CD4-positive, alpha-beta T cell treated with Interleukin-10 for 1 hour (primary cell): Measurements from ENCODE around the gene CAMTA1.
"Not testable (repeated sequence)": the region's sequence is repeated elsewhere in the genome, so short reads cannot be mapped to it uniquely, and the experiment has no call there.

ENCODE experiments used
- DNase-seq: peaks from one replicate; pipeline ENCODE4 v3.0.0-alpha.2; 2020

CAMTA1 gene, protein sequence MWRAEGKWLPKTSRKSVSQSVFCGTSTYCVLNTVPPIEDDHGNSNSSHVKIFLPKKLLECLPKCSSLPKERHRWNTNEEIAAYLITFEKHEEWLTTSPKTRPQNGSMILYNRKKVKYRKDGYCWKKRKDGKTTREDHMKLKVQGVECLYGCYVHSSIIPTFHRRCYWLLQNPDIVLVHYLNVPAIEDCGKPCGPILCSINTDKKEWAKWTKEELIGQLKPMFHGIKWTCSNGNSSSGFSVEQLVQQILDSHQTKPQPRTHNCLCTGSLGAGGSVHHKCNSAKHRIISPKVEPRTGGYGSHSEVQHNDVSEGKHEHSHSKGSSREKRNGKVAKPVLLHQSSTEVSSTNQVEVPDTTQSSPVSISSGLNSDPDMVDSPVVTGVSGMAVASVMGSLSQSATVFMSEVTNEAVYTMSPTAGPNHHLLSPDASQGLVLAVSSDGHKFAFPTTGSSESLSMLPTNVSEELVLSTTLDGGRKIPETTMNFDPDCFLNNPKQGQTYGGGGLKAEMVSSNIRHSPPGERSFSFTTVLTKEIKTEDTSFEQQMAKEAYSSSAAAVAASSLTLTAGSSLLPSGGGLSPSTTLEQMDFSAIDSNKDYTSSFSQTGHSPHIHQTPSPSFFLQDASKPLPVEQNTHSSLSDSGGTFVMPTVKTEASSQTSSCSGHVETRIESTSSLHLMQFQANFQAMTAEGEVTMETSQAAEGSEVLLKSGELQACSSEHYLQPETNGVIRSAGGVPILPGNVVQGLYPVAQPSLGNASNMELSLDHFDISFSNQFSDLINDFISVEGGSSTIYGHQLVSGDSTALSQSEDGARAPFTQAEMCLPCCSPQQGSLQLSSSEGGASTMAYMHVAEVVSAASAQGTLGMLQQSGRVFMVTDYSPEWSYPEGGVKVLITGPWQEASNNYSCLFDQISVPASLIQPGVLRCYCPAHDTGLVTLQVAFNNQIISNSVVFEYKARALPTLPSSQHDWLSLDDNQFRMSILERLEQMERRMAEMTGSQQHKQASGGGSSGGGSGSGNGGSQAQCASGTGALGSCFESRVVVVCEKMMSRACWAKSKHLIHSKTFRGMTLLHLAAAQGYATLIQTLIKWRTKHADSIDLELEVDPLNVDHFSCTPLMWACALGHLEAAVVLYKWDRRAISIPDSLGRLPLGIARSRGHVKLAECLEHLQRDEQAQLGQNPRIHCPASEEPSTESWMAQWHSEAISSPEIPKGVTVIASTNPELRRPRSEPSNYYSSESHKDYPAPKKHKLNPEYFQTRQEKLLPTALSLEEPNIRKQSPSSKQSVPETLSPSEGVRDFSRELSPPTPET (N-terminal part only)

DNA sequence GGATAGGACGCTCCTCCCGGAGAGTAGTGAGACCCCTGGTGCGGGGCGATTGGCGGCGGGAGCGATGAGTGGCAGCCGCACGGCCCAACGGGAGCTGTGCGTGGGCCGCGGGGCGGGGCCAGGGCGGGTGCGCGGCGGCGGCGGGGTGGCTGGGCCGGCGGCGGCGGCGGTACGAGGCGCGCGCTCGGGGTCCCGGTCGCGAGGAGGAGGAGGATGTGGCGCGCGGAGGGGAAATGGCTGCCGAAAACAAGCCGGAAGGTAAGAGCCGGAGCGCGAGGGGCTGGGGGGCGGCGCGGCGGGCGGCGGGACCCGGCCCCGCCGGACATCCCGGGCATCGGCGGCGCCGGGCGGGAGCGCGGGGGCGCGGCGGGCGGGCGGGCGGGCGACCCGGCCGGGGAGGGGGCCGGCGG lies at the start of gene CAMTA1:
Gene CAMTA1 (plus strand): TSS at position 137 of the 410 bp plus-strand sequence. CDS start 77 bp downstream, at position 214.
- DNase-seq = no peak

GRCh38 chr1:6738987-6739676 lies 46.1 kb upstream of the CAMTA1 start:
- DNase-seq = no peak

DNA sequence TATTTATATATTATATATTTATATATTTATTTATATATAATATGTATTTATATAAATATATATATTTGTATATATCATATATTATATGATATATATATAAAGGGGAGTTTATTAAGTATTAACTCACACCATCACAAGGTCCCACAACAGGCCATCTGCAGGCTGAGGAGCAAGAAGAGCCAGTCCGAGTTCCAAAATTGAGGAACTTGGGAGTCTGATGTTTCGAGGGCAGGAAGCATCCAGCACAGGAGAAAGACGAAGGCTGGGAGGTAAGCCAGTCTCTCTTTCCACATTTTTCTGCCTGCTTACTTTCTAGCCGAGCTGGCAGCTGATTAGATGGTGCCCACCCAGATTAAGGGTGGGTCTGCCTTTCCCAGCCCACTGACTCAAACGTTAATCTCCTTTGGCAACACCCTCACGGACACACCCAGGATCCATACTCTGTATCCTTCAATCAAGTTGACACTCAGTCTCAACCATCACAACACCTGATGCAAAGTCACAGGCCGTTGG lies 42.5 kb upstream of the CAMTA1 start:
- DNase-seq = not testable (repeated sequence)

- no peak for DNase-seq
Observed at GRCh38 chr1:6743189-6744101, 41.8 kb upstream of the CAMTA1 start.

DNA sequence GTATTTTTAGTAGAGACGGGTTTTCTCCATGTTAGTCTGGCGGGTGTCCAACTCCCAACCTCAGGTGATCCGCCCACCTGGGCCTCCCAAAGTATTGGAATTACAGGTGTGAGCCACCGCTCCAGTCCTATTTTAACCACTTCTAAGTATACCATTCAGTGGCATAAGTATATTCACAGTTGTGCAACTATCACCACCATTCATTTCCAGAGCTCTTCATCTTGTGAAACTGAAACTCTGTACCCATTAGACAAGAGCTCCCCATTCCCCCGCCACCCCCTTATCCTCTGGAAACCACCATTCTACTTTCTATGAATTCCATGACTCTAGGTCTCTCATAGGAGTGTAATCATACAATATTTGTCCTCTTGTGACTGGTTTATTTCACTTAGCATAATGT lies 40.2 kb upstream of the CAMTA1 start:
- no peak for DNase-seq

DNA sequence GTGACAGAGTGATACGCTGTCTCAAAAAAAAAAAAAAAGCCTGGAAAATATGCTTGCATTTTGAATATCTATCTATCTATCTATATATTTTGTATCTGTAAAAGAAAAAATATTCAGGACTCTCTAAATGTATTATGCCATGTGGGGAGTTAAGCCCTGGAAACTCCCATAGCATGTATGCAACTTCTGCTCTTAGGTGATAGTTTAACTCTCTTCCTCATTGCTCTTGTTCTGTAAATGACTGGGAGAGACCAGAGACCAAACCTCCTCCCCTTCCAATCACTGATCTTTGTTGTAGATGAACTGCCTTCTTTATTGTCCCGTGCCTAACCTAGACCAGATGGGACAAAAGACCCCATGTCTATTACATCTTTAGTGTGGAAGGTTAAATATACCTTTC lies 37.6 kb upstream of the CAMTA1 start:
- no peak for DNase-seq

- no peak for DNase-seq
Observed at GRCh38 chr1:6750490-6750889, 34.8 kb upstream of the CAMTA1 start.

- DNase-seq = no peak
Observed at GRCh38 chr1:6753320-6754140, 31.7 kb upstream of the CAMTA1 start.

DNA sequence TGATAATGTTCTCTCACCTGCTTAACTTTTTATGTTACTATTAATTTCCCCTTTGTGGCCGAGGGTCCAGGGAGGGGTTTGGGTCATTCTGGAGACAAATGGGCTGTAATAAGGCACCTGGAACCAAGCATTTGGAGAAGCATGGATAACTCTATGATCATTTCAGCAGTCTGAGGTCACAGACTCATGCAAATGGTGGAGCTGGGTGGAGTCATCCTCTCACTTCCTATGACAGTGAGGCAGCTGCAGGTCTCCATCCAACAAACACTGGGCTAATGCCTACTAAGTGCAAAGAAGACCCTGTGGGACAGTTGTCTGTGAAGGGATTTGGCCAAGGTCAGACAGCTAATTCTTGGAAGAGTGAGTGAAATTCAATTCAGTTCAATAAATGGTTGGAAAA lies 28.8 kb upstream of the CAMTA1 start:
- DNase-seq = no peak

DNA sequence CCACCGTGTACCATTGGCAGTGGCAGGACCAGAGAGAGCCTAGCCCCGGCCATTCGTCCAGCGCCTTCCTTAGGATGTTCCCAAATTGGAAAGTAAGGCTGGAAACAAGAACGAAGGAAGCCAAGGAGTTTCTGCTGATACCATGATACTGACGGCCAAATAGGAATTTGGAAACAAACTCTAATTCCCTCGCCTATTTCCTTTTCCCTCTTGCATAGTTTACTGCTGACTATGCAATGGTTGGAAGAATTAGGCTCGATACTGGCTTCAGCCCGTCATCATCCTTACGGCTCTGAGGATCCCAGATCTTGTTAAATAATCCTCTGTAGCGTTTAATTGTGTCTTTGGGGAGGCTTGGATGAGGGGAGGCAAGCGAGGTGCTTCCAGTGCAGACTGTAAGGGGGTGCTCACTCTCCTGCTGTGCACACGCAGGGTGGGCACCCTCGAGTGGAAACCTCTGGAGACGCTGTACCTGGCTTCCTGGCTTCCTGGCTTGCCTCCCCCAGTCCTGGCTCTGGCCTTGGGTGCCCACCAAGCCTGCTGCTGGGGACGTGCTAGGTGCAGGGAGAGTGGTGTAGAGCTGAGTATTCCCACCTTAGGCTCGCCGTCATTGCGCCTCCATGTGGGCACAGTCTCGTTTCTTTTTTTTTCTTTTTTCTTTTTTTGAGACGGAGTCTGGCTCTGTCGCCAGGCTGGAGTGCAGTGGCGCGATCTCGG lies 27.4 kb upstream of the CAMTA1 start:
- no peak for DNase-seq

GRCh38 chr1:6761196-6761737 lies 24.0 kb upstream of the CAMTA1 start:
- DNase-seq = no peak

DNA sequence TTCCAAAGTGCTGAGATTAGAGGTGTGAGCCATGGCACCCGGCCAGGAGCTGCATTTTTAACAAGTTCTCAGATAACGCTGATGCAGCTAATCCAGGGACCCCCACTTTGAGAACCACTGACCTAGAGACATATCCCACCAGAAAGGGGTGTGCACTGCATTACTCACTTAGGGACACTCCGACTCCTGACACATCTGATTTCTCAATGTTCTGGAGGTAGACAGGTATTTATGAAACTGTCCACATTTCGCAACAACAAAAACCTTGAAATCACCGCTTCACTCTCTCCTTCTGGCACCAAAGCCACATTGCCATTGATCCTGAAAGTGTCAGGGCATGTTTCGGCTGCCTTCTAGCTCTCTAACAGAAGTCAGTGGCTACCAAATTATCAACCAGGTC lies 23.2 kb upstream of the CAMTA1 start:
- no peak for DNase-seq

DNA sequence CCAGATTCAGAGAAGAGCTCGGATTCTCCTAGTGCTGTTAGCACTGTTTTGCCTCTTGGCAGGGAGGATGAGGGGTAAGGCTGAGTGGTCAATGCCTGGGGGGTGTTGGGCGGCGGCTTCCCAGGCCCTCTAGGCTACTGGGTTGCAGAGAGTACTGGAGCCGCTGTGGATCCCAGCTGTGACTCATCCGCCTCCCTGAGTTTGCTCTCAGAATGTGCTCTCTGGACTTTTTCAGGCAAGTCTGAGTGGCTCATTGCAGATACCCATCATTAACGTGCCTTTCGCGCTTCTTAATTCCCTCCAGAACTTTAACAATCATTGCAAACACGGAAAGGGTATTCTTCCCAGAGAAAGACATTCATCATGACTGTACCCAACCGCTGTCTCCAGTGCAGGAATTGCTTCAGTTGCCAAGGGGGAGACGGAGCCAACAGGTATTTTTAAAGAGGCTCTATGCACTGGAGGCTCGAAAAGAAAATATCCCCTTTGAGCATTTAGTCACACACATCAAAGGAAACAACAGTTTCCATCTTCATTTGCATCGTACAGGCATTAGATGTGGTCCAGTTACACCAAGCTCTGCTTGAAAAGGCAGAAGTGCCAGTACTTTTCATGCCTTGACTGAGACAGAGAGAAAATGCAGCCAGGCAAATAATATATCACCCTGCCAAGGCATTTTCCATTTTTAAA lies 14.4 kb upstream of the CAMTA1 start:
- no peak for DNase-seq

GRCh38 chr1:6771441-6771769 lies 13.8 kb upstream of the CAMTA1 start:
- DNase-seq = no peak

- no peak for DNase-seq
Observed at GRCh38 chr1:6774381-6774780, 10.9 kb upstream of the CAMTA1 start.

- no peak for DNase-seq
Observed at GRCh38 chr1:6775261-6776043, 9.8 kb upstream of the CAMTA1 start.

GRCh38 chr1:6776389-6776788 lies 8.9 kb upstream of the CAMTA1 start:
- no peak for DNase-seq

DNA sequence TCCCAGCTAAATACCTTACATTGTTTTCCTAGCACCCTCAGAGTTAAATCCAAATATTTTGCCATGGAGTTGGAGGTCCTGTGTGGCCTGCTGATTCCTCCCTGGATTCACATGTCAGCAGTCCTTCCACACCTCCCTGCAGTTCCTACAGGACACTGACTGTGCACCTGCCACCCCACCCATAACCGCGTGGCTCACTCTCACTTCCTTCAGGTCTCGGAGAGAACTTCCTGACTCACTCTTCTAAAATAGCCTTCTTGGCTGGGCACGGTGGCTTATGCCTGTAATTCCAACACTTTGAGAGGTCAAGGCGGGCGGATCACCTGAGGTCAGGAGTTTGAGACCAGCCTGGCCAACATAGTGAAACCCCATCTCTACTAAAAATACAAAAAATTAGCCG lies 8.4 kb upstream of the CAMTA1 start:
- no peak for DNase-seq
